ENCODE measurements around the gene MCC. TPM values are rescaled to one million over a fixed set of nuclear protein-coding genes. Genes with fewer than 3 reads are reported as not detected.

MCC gene
- total RNA-seq, 1 experiment from 2014 or later, result 7.6 TPM

DNA sequence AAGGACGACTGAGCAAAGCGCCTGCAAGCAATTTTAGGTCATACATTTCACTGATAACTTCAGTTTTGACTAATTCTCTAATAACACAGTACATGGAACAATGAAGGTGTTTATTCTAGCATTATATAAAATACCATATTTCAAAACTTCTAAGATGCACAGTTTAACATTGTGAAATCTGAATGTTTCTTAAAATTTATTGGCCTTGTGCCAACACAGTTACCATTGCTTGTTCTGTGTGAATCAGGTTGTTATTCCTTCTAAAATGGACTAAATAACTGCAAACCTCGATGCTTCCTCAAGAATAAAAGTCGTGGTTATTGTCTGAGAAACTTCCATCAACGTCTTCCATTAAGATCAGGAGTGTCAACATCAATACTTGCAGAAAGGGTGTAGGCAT is 8.0 kb downstream of the MCC start:
- no peaks in the 10 kb centered on the region for H3K4me1 ChIP-seq (ENCODE audit: insufficient read depth, low read length)
- H3K79me2 ChIP-seq (ENCODE audit: insufficient read depth, low read length), result no peaks in the 10 kb centered on the region
- no peak overlapping the region for H4K8ac ChIP-seq (replicated peaks; ENCODE audit: insufficient read length, low read depth, low read length)
- TF ChIP-seq, protein P1, sequence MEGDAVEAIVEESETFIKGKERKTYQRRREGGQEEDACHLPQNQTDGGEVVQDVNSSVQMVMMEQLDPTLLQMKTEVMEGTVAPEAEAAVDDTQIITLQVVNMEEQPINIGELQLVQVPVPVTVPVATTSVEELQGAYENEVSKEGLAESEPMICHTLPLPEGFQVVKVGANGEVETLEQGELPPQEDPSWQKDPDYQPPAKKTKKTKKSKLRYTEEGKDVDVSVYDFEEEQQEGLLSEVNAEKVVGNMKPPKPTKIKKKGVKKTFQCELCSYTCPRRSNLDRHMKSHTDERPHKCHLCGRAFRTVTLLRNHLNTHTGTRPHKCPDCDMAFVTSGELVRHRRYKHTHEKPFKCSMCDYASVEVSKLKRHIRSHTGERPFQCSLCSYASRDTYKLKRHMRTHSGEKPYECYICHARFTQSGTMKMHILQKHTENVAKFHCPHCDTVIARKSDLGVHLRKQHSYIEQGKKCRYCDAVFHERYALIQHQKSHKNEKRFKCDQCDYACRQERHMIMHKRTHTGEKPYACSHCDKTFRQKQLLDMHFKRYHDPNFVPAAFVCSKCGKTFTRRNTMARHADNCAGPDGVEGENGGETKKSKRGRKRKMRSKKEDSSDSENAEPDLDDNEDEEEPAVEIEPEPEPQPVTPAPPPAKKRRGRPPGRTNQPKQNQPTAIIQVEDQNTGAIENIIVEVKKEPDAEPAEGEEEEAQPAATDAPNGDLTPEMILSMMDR (conservative IDR thresholded peaks at IDR 0.05), result no peak
- H4K5ac ChIP-seq (ENCODE audit: insufficient read length, low read depth, low read length), result no peak overlapping the region
- H2BK15ac ChIP-seq (ENCODE audit: low read depth, low read length), result no peak overlapping the region
- H2AK5ac ChIP-seq (ENCODE audit: insufficient read length, low read length), result no peak overlapping the region
- H3K56ac ChIP-seq (ENCODE audit: insufficient read length, low read depth, low read length), result no peak overlapping the region
- no peak overlapping the region for H2BK5ac ChIP-seq (ENCODE audit: insufficient read length, low read length)
- H3K4me2 ChIP-seq (ENCODE audit: insufficient read depth, insufficient read length, low read length), result no peak overlapping the region
- H3K27ac Mint-ChIP-seq, result no peak overlapping the region
- H3T11ph ChIP-seq (ENCODE audit: low read length), result no peak overlapping the region
- no peak overlapping the region for H3K4me3 Mint-ChIP-seq
- no peaks in the 10 kb centered on the region for H3K9me3 ChIP-seq (ENCODE audit: control insufficient read depth, low read depth, low read length)
- no peak for DNase-seq
- H4K20me1 ChIP-seq (ENCODE audit: control insufficient read depth, insufficient read depth, insufficient read length), result no peaks in the 10 kb centered on the region
- H4K91ac ChIP-seq (ENCODE audit: insufficient read length, low read depth, low read length), result no peak overlapping the region
- peaks cover under 1% of the 10 kb centered on the region; the same call in 1 of the 2 replicates for H3K27me3 Mint-ChIP-seq (ENCODE audit: low read depth)
- H3K23ac ChIP-seq (ENCODE audit: insufficient read length, low read depth, low read length), result no peak overlapping the region
- peaks cover 0 to 8% (median 1%) of the 10 kb centered on the region in 3 experiments; a peak in 2 of 7 replicates for H3K36me3 Mint-ChIP-seq (ENCODE audit: insufficient read depth in 1 of 3, low read depth in 3 of 3)
- no peak overlapping the region for H3K4ac ChIP-seq (ENCODE audit: low read depth, low read length)
- no peaks in the 10 kb centered on the region for H3K23me2 ChIP-seq (ENCODE audit: insufficient read length, low read depth, low read length, poor library complexity, severe bottlenecking)
- no peak overlapping the region for H3K18ac ChIP-seq (ENCODE audit: insufficient read length, low read depth, low read length)
- no peak overlapping the region for H2BK12ac ChIP-seq (ENCODE audit: insufficient read length, low read depth, low read length)
- no peak overlapping the region for H2BK20ac ChIP-seq (ENCODE audit: low read depth, low read length, poor library complexity, severe bottlenecking)
- no peak overlapping the region for H2AFZ ChIP-seq (ENCODE audit: low read length)
- H3K79me1 ChIP-seq (ENCODE audit: insufficient read depth, low read depth, low read length, poor library complexity, severe bottlenecking), result no peaks in the 10 kb centered on the region
- no peak overlapping the region for H3K14ac ChIP-seq (ENCODE audit: insufficient read depth, low read length)
- no peak overlapping the region for H2BK120ac ChIP-seq (ENCODE audit: low read depth, low read length, poor library complexity, severe bottlenecking)
- WGBS (ENCODE audit: extremely low coverage, insufficient read length, low lambda C conversion rate), result no CpG with 5 or more reads among the region's 5 CpGs
- peaks cover 7% of the 10 kb centered on the region in 2 experiments; a peak in 3 of 4 replicates for H3K4me1 Mint-ChIP-seq
- H3K9me3 Mint-ChIP-seq, result peaks cover 0 to 4% of the 10 kb centered on the region in 2 experiments; a peak in 4 of 5 replicates
- no peak overlapping the region for H3K9ac ChIP-seq (ENCODE audit: extremely low read depth, insufficient read length, low read length)
- no peak overlapping the region for H3K27ac ChIP-seq (ENCODE audit: insufficient read length, low read depth, low read length)
- no peaks in the 10 kb centered on the region for H3K27me3 ChIP-seq (ENCODE audit: insufficient read depth, low read length)

Measured in H9 (cell line).